ENCODE data around the gene PMF1. TPM values are rescaled to one million over a fixed set of nuclear protein-coding genes. Genes with fewer than 3 reads are reported as not detected.

PMF1 gene
- total and polyA plus RNA-seq, 2 of the 13 experiments (the other 11 are each of a cell fraction or from before 2014, with no cell fraction given), result 72.5 to 89.0 TPM

DNA sequence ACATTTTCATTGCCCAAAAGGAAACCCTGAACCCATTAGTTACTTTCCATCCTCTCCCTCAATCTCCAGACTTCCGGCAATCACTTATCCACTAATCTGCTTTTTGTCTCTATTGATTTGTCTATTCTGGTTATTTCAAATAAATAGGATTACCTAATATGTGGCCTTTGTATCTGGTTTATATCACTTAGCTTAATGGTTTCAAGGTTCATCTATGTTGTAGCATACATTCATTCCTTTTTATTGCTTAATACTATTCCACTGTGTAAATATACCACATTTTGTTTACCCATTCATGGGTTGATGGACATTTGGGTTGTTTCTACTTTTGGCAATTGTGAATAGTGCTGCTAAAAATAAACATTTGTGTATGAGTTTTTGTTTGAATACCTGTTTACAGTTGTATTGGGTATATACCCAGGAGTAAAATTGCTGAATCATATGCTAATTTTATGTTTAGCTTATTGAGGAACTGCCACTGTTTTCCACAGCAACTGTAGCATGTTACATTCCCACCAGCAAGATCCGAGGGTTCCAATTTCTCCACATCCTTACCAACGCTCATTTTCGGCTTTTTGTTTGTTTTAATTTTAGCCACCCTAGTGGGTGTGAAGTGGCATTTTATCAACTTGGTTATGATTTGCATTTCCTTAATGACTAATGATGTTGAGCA is 21.4 kb upstream of the PMF1 start (continued):
- TF ChIP-seq, protein P1, sequence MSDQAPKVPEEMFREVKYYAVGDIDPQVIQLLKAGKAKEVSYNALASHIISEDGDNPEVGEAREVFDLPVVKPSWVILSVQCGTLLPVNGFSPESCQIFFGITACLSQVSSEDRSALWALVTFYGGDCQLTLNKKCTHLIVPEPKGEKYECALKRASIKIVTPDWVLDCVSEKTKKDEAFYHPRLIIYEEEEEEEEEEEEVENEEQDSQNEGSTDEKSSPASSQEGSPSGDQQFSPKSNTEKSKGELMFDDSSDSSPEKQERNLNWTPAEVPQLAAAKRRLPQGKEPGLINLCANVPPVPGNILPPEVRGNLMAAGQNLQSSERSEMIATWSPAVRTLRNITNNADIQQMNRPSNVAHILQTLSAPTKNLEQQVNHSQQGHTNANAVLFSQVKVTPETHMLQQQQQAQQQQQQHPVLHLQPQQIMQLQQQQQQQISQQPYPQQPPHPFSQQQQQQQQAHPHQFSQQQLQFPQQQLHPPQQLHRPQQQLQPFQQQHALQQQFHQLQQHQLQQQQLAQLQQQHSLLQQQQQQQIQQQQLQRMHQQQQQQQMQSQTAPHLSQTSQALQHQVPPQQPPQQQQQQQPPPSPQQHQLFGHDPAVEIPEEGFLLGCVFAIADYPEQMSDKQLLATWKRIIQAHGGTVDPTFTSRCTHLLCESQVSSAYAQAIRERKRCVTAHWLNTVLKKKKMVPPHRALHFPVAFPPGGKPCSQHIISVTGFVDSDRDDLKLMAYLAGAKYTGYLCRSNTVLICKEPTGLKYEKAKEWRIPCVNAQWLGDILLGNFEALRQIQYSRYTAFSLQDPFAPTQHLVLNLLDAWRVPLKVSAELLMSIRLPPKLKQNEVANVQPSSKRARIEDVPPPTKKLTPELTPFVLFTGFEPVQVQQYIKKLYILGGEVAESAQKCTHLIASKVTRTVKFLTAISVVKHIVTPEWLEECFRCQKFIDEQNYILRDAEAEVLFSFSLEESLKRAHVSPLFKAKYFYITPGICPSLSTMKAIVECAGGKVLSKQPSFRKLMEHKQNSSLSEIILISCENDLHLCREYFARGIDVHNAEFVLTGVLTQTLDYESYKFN (CRISPR knock-in tag; conservative IDR thresholded peaks at IDR 0.05), result 0 out of 2 replicates have a peak, but pooled peaks have one; percentile 19
- peak in 1 of 2 experiments; percentile 32; a peak in 1 of 4 replicates for TF ChIP-seq MAFK (conservative IDR thresholded peaks at IDR 0.05 in 1 of 2, IDR thresholded peaks at IDR 0.05 in 1 of 2; ENCODE audit: low read length in 2 of 2)
- TF ChIP-seq HNF4G (IDR thresholded peaks at IDR 0.05; ENCODE audit: borderline replicate concordance, low read depth, low read length), result 0 out of 2 replicates have a peak, but pooled peaks have one; percentile 10
- TF ChIP-seq HNF4G (CRISPR knock-in tag; IDR thresholded peaks at IDR 0.05; ENCODE audit: borderline replicate concordance, low read depth), result no peak
- TF ChIP-seq, protein P2, sequence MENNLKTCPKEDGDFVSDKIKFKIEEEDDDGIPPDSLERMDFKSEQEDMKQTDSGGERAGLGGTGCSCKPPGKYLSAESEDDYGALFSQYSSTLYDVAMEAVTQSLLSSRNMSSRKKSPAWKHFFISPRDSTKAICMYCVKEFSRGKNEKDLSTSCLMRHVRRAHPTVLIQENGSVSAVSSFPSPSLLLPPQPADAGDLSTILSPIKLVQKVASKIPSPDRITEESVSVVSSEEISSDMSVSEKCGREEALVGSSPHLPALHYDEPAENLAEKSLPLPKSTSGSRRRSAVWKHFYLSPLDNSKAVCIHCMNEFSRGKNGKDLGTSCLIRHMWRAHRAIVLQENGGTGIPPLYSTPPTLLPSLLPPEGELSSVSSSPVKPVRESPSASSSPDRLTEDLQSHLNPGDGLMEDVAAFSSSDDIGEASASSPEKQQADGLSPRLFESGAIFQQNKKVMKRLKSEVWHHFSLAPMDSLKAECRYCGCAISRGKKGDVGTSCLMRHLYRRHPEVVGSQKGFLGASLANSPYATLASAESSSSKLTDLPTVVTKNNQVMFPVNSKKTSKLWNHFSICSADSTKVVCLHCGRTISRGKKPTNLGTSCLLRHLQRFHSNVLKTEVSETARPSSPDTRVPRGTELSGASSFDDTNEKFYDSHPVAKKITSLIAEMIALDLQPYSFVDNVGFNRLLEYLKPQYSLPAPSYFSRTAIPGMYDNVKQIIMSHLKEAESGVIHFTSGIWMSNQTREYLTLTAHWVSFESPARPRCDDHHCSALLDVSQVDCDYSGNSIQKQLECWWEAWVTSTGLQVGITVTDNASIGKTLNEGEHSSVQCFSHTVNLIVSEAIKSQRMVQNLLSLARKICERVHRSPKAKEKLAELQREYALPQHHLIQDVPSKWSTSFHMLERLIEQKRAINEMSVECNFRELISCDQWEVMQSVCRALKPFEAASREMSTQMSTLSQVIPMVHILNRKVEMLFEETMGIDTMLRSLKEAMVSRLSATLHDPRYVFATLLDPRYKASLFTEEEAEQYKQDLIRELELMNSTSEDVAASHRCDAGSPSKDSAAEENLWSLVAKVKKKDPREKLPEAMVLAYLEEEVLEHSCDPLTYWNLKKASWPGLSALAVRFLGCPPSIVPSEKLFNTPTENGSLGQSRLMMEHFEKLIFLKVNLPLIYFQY (CRISPR knock-in tag; IDR thresholded peaks at IDR 0.05; ENCODE audit: borderline replicate concordance), result no peak
- TF ChIP-seq ISL2 (CRISPR knock-in tag; IDR thresholded peaks at IDR 0.05), result 0 out of 2 replicates have a peak, but pooled peaks have one; percentile 21
- no peak for TF ChIP-seq ZNF589 (CRISPR knock-in tag; conservative IDR thresholded peaks at IDR 0.05)
- TF ChIP-seq SOX5 (CRISPR knock-in tag; IDR thresholded peaks at IDR 0.05; ENCODE audit: borderline replicate concordance), result peak; percentile 45; the same call in 1 of the 2 replicates
- TF ChIP-seq HNF4A (CRISPR knock-in tag; IDR thresholded peaks at IDR 0.05), result peak; percentile 54

Data from HepG2 (cell line).